GM23338 (cell line): ENCODE data around the gene PKNOX2. TPM values are rescaled to one million over a fixed set of nuclear protein-coding genes. Genes with fewer than 3 reads are reported as not detected.

Source experiments
- ATAC-seq: fragments of 200-7000 bp; cut with Tn5 transposase; 3 replicates; pipeline ENCODE4 v1.9.1; 2020
- DNase-seq: peaks from one replicate; pipeline ENCODE4 v3.0.0-alpha.2; 2015; ENCODE audit warnings: low spot score
- H2AFZ ChIP-seq: fragments of 200-600 bp; sonication (generic); 2 replicates; pipeline ENCODE4 v1.8.0; 2016; ENCODE audit warnings: antibody characterized with exemption, mild to moderate bottlenecking, moderate library complexity
- H3F3A ChIP-seq: fragments of 200-600 bp; sonication (generic); replicated peaks from 2 replicates; pipeline ENCODE4 v1.8.0; 2017; ENCODE audit warnings: antibody characterized with exemption, mixed run types, low read depth
- H3K27ac ChIP-seq: fragments of 200-600 bp; sonication (generic); 2 replicates; pipeline ENCODE4 v1.6.1; 2016; ENCODE audit warnings: low read depth
- H3K27me3 ChIP-seq: fragments of 200-600 bp; sonication (generic); 2 replicates; pipeline ENCODE4 v1.8.0; 2016; ENCODE audit warnings: mild to moderate bottlenecking, mixed run types, moderate library complexity; ENCODE audit not compliant: insufficient read depth
- H3K36me3 ChIP-seq: fragments of 200-600 bp; sonication (generic); 2 replicates; pipeline ENCODE4 v1.8.0; 2016; ENCODE audit warnings: mild to moderate bottlenecking; ENCODE audit not compliant: insufficient read depth
- H3K4me1 ChIP-seq: fragments of 200-600 bp; sonication (generic); 2 replicates; pipeline ENCODE4 v1.8.0; 2016; ENCODE audit warnings: mild to moderate bottlenecking, moderate library complexity; ENCODE audit not compliant: insufficient read depth
- H3K4me2 ChIP-seq: fragments of 200-600 bp; sonication (generic); 2 replicates; pipeline ENCODE4 v1.7.1; 2017; ENCODE audit warnings: mixed run types
- H3K4me3 ChIP-seq: fragments of 200-600 bp; sonication (generic); 2 replicates; pipeline ENCODE4 v1.6.1; 2016; ENCODE audit warnings: mixed run types
- H3K79me2 ChIP-seq: fragments of 200-600 bp; sonication (generic); replicated peaks from 2 replicates; pipeline ENCODE4 v1.8.0; 2017; ENCODE audit warnings: mild to moderate bottlenecking; ENCODE audit not compliant: insufficient read depth
- H3K9me2 ChIP-seq: fragments of 200-600 bp; sonication (generic); 2 replicates; pipeline ENCODE4 v1.8.0; 2017; ENCODE audit not compliant: insufficient read depth
- H4K20me1 ChIP-seq: fragments of 200-600 bp; sonication (generic); replicated peaks from 2 replicates; pipeline ENCODE4 v1.8.0; 2017; ENCODE audit warnings: mild to moderate bottlenecking; ENCODE audit not compliant: insufficient read depth
- H3K27ac Mint-ChIP-seq: 2 replicates; pipeline ENCODE4 v1.8.0; 2020; ENCODE audit warnings: inconsistent platforms, mild to moderate bottlenecking, moderate library complexity, mixed read lengths
- H3K27me3 Mint-ChIP-seq: 3 replicates; pipeline ENCODE4 v1.8.0; 2022; ENCODE audit warnings: low read depth, mild to moderate bottlenecking, moderate library complexity, mixed read lengths, inconsistent platforms; ENCODE audit not compliant: insufficient read depth, poor library complexity
- H3K36me3 Mint-ChIP-seq: 3 replicates; pipeline ENCODE4 v1.8.0; 2021; ENCODE audit warnings: low read depth, mild to moderate bottlenecking, inconsistent platforms, moderate library complexity, mixed read lengths
- H3K4me1 Mint-ChIP-seq: 3 replicates; pipeline ENCODE4 v1.8.0; 2020; ENCODE audit warnings: mild to moderate bottlenecking, inconsistent platforms, mixed read lengths
- H3K4me3 Mint-ChIP-seq: 3 replicates; pipeline ENCODE4 v1.8.0; 2021; ENCODE audit warnings: moderate library complexity, mild to moderate bottlenecking, inconsistent platforms, mixed read lengths
- H3K9me3 Mint-ChIP-seq: 3 replicates; pipeline ENCODE4 v1.8.0; 2020; ENCODE audit warnings: moderate library complexity, mild to moderate bottlenecking, inconsistent platforms, mixed read lengths
- CREB1 ChIP-seq: fragments of 250-450 bp; sonication (Bioruptor Pico); IDR thresholded peaks from 2 replicates; pipeline ENCODE4 v1.5.0; 2020; ENCODE audit warnings: low read depth, mild to moderate bottlenecking, moderate library complexity
- CTCF ChIP-seq, 2 experiments: fragments of 200-600 bp in 1 of 2; sonication (generic) in 1 of 2; conservative IDR thresholded peaks; 2 replicates each; pipeline versions ENCODE4 v1.5.1 to v1.6.1; 2016 to 2017; ENCODE audit warnings: antibody characterized with exemption in 2 of 2, low read depth in 2 of 2, mild to moderate bottlenecking in 2 of 2, moderate library complexity in 1 of 2
- ETS1 ChIP-seq: IDR thresholded peaks from 2 replicates; pipeline ENCODE4 v1.6.1; 2016; ENCODE audit warnings: antibody characterized with exemption
- EZH2 ChIP-seq: fragments of 200-600 bp; sonication (generic); IDR thresholded peaks from one replicate; pipeline ENCODE4 v1.8.0; 2017; ENCODE audit warnings: antibody characterized with exemption, mild to moderate bottlenecking, low read depth; ENCODE audit not compliant: unreplicated experiment
- EZH2phosphoT487 ChIP-seq: fragments of 200-600 bp; sonication (generic); IDR thresholded peaks from one replicate; pipeline ENCODE4 v1.8.1; 2018; ENCODE audit warnings: antibody characterized with exemption; ENCODE audit not compliant: unreplicated experiment
- JUNB ChIP-seq: IDR thresholded peaks from one replicate; pipeline ENCODE4 v1.6.1; 2016; ENCODE audit warnings: antibody characterized with exemption; ENCODE audit not compliant: unreplicated experiment
- NANOG ChIP-seq: IDR thresholded peaks from 2 replicates; pipeline ENCODE4 v1.6.1; 2016; ENCODE audit warnings: antibody characterized with exemption, borderline replicate concordance
- POLR2AphosphoS5 ChIP-seq: IDR thresholded peaks from 2 replicates; pipeline ENCODE4 v1.6.1; 2016; ENCODE audit warnings: antibody characterized with exemption, low read depth
- REST ChIP-seq: IDR thresholded peaks from one replicate; pipeline ENCODE4 v1.6.1; 2018; ENCODE audit warnings: antibody characterized with exemption; ENCODE audit not compliant: unreplicated experiment
- STAT1 ChIP-seq: IDR thresholded peaks from one replicate; pipeline ENCODE4 v1.6.1; 2016; ENCODE audit warnings: antibody characterized with exemption; ENCODE audit not compliant: unreplicated experiment
- ZNF114 ChIP-seq: fragments of 250-450 bp; sonication (Bioruptor Pico); IDR thresholded peaks from 2 replicates; pipeline ENCODE4 v1.5.0; 2020; ENCODE audit warnings: mild to moderate bottlenecking, moderate library complexity
- ZNF331 ChIP-seq: fragments of 250-450 bp; sonication (Bioruptor Pico); IDR thresholded peaks from 2 replicates; pipeline ENCODE4 v1.5.0; 2020; ENCODE audit warnings: low read depth, mild to moderate bottlenecking, moderate library complexity
- polyA plus RNA-seq: library from polyadenylated mRNA; unstranded; fragments of >200 nt; fragmentation: Nextera tagmentation; extraction: Ambion mirVana; gene quantifications from 2 replicates; pipeline ENCODE4 v1.2.1, GENCODE V29; 2016
- total RNA-seq: library from RNA; depleted of rRNA; stranded (reverse); fragments of >200 nt; shearing (Covaris generic); gene quantifications from 2 replicates; pipeline ENCODE4 v1.2.3, GENCODE V29; 2014
- TF ChIP-seq, protein P1 (sequence below): fragments of 250-450 bp; sonication (Bioruptor Pico); IDR thresholded peaks from 2 replicates; pipeline ENCODE4 v1.5.0; 2020; ENCODE audit warnings: mild to moderate bottlenecking, moderate library complexity

PKNOX2 gene
- total and polyA plus RNA-seq, 2 experiments from 2014 or later: 0.42 to 0.83 TPM

GRCh38 chr11:125418396-125418795 is 253.8 kb downstream of the PKNOX2 start:
- TF ChIP-seq EZH2: no peak
- no peak for TF ChIP-seq EZH2phosphoT487
- no peak for TF ChIP-seq POLR2AphosphoS5
- TF ChIP-seq NANOG: no peak
- TF ChIP-seq ETS1: no peak
- TF ChIP-seq ZNF331: no peak
- TF ChIP-seq REST: no peak
- TF ChIP-seq JUNB: no peak
- TF ChIP-seq STAT1: no peak
- no peak for TF ChIP-seq ZNF114
- TF ChIP-seq CREB1: no peak
- TF ChIP-seq CTCF (conservative IDR thresholded peaks at IDR 0.05; ENCODE audit: low read depth in 2 of 2): no peak
- TF ChIP-seq, protein P1, sequence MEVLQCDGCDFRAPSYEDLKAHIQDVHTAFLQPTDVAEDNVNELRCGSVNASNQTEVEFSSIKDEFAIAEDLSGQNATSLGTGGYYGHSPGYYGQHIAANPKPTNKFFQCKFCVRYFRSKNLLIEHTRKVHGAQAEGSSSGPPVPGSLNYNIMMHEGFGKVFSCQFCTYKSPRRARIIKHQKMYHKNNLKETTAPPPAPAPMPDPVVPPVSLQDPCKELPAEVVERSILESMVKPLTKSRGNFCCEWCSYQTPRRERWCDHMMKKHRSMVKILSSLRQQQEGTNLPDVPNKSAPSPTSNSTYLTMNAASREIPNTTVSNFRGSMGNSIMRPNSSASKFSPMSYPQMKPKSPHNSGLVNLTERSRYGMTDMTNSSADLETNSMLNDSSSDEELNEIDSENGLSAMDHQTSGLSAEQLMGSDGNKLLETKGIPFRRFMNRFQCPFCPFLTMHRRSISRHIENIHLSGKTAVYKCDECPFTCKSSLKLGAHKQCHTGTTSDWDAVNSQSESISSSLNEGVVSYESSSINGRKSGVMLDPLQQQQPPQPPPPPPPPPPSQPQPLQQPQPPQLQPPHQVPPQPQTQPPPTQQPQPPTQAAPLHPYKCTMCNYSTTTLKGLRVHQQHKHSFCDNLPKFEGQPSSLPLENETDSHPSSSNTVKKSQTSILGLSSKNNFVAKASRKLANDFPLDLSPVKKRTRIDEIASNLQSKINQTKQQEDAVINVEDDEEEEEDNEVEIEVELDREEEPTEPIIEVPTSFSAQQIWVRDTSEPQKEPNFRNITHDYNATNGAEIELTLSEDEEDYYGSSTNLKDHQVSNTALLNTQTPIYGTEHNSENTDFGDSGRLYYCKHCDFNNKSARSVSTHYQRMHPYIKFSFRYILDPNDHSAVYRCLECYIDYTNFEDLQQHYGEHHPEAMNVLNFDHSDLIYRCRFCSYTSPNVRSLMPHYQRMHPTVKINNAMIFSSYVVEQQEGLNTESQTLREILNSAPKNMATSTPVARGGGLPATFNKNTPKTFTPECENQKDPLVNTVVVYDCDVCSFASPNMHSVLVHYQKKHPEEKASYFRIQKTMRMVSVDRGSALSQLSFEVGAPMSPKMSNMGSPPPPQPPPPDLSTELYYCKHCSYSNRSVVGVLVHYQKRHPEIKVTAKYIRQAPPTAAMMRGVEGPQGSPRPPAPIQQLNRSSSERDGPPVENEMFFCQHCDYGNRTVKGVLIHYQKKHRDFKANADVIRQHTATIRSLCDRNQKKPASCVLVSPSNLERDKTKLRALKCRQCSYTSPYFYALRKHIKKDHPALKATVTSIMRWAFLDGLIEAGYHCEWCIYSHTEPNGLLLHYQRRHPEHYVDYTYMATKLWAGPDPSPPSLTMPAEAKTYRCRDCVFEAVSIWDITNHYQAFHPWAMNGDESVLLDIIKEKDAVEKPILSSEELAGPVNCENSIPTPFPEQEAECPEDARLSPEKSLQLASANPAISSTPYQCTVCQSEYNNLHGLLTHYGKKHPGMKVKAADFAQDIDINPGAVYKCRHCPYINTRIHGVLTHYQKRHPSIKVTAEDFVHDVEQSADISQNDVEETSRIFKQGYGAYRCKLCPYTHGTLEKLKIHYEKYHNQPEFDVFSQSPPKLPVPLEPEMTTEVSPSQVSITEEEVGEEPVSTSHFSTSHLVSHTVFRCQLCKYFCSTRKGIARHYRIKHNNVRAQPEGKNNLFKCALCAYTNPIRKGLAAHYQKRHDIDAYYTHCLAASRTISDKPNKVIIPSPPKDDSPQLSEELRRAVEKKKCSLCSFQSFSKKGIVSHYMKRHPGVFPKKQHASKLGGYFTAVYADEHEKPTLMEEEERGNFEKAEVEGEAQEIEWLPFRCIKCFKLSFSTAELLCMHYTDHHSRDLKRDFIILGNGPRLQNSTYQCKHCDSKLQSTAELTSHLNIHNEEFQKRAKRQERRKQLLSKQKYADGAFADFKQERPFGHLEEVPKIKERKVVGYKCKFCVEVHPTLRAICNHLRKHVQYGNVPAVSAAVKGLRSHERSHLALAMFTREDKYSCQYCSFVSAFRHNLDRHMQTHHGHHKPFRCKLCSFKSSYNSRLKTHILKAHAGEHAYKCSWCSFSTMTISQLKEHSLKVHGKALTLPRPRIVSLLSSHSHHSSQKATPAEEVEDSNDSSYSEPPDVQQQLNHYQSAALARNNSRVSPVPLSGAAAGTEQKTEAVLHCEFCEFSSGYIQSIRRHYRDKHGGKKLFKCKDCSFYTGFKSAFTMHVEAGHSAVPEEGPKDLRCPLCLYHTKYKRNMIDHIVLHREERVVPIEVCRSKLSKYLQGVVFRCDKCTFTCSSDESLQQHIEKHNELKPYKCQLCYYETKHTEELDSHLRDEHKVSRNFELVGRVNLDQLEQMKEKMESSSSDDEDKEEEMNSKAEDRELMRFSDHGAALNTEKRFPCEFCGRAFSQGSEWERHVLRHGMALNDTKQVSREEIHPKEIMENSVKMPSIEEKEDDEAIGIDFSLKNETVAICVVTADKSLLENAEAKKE (CRISPR knock-in tag): no peak
- no peaks in the 10 kb centered on the region for H3K9me2 ChIP-seq
- H3K27ac ChIP-seq: no peak overlapping the region
- no peaks in the 10 kb centered on the region for H3K4me1 Mint-ChIP-seq
- no peak overlapping the region for H3K4me3 ChIP-seq
- no peaks in the 10 kb centered on the region for H3K36me3 Mint-ChIP-seq
- H3K27me3 ChIP-seq: no peaks in the 10 kb centered on the region
- H4K20me1 ChIP-seq: no peaks in the 10 kb centered on the region
- no peak overlapping the region for H3K27ac Mint-ChIP-seq
- H3K9me3 Mint-ChIP-seq: no peaks in the 10 kb centered on the region
- DNase-seq (peak; percentile 42), ATAC-seq (peak; percentile 87)
- H2AFZ ChIP-seq: no peak overlapping the region
- no peaks in the 10 kb centered on the region for H3K36me3 ChIP-seq
- no peak overlapping the region for H3K4me3 Mint-ChIP-seq
- H3K27me3 Mint-ChIP-seq: peaks cover 3% of the 10 kb centered on the region
- H3K4me2 ChIP-seq: no peak overlapping the region
- H3F3A ChIP-seq: no peaks in the 10 kb centered on the region
- no peaks in the 10 kb centered on the region for H3K79me2 ChIP-seq
- no peaks in the 10 kb centered on the region for H3K4me1 ChIP-seq
